Measurements from ENCODE around the gene TMEFF2.

TMEFF2 gene

DNA sequence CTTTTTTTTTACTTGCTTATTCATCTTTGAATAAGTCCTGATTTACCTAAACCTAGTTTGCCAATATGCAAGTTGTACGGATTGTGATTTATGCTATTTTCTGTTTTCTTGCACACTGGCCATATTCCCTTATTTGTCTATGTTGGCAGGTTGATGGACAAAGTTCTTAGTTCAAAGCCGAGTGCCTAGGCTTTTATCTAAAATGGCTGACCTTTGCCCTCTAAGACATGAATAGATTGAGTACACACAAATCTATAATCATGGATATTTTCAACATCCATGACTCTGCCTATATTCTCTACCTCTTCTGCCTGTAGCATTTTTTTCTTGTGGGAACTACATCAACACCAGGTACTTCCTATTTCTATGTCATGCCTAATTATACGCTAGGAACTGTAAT is 171.7 kb downstream of the TMEFF2 start:
- no peak for FAIRE-seq
- no peak for DNase-seq (ENCODE audit: low spot score)

DNA sequence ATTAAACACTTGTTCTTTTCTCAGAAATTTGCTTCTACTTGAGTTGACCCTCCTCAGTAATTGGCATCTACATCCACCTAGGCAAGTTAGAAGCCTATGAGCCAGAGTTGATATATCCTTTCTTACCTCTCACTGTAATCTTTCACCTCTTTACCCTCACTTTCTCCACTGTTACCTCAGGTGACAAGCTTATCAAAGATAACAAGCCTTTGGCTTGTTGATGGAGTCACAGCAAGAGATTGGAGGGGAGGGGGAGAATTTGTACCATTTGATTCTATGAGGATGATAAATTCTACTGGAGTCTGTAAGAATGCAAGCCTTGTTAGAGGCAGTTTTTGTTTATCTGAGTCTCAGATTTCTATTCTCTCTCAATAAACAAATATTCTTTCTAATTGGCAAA is 176.9 kb downstream of the TMEFF2 start:
- FAIRE-seq = no peak
- no peak for DNase-seq (ENCODE audit: low spot score)

DNA sequence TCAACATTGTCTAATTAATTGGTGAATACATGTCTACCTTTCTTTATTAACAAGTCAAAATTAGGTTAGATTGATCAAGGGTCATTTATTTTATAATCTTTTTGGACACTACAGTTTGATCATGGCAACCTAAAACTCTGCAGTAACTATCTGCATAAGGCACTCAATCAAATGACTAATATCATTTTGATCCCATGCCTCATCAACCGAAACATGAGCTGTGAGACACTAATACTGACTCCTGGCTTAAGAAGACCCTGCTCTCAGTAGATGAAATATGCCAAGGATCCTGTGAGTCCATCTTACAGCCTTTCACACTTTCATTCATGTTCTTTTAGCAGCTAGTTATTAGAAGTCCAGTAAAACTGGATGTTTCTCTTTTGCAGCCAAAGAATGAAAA is 178.5 kb downstream of the TMEFF2 start:
- FAIRE-seq = peak; percentile 5
- DNase-seq (ENCODE audit: low spot score) = peak; percentile 18

DNA sequence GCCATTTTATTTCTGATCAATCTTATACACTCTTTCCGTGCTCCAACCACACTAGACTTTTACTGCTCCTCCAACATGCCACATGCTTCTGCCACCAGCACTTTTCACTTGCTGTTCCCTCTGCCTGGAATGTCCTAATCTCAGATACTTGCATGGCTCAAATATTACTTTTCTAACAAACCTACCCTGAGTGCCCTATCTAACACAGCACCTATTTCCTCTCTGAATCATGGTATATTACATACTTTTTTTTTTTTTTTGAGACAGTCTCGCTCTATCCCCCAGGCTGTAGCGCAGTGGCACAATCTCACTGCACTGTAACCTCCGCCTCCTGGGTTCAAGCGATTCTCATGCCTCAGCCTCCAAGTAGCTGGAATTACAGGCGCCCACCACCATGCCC is 181.5 kb downstream of the TMEFF2 start:
- FAIRE-seq (no peak), DNase-seq (ENCODE audit: low spot score) (no peak)

DNA sequence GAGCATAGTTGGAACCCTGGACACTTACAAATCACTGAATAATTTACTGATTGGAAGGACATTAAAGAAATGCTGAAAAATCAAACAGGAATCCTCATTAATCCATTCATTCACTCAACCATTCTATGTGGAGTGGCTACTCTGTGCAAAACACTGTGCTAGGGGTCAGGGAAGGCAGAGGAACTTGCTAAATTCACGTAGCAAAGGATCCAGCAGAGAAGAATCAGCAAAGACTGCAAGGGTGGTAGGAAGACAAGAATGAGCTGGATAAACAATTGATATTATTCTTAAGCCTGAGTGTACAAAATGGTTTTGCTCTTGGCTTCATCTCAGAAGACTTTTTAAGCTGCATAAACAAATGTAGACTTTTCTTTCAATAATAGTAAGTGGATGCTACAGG is 183.5 kb downstream of the TMEFF2 start:
- no peak for FAIRE-seq
- no peak for DNase-seq (ENCODE audit: low spot score)

DNA sequence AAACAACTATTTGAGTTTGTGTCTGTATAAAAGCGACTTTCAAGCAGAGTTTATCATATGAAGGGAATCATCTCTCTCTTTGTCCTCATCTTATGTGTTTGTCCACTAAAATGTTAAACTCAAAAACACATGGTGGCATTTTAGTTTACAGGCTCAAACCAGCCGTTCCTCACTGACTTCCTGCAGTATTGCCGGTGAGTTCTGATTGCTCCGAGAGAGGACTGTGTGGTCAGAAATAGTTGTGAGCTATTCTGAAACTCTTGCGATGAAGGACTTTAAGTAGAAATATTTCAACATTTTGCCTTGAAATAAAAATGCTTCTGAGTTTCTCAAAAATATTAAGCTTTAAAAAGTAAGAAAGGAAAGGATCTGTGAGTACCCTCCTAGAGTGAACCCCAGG is 184.7 kb downstream of the TMEFF2 start:
- FAIRE-seq = no peak
- DNase-seq (ENCODE audit: low spot score) = no peak

DNA sequence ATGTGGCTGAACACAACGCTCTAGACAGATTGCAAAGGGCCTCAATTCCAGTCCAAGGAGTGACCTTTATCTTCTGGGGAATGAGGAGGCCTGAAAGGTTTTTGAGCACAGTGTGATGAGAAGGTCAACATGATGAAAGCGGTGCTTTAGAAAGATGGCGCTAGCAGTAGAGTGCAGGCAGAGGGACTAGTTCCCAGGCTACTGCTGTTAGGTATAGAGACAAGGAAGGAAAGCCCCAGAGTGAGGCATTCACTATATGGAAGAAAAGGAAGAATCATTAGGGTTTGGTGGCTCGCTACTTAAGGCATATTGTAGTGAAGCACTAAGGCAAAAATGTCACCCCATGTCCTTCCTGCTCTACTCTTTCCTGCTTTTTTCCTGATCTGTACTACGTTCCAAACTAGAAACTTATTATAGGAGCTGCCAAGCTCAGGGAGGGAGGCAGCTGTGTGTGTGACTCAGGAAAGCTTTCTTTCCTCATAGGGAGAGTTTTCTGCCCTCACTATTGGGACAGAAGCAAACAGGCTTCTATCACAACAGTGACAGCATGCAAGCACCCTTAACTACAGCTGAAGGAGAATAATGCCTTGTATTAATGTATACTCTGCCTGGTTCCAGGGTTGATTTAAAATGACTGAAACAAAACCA is 187.0 kb downstream of the TMEFF2 start:
- FAIRE-seq = no peak
- no peak for DNase-seq (ENCODE audit: low spot score)

DNA sequence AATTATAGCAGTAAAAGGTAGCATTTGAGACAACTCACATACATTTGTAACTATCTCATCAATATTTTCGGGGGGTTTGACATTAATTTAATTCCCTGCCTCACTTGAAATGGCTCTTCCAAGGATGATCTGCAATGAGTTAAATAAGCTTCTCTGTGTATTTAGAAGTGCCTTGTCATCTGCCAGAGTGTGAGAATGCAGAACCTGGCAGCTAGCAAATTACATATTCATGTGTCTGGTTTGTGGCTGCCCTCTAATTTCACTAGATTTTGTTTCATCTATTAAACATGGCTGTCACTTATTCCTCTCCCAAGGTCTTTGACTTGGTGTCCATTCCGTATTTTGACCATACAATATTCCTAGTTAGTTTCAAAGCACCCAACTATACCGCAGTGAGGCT is 189.5 kb downstream of the TMEFF2 start:
- DNase-seq (ENCODE audit: low spot score) (no peak), FAIRE-seq (no peak)

DNA sequence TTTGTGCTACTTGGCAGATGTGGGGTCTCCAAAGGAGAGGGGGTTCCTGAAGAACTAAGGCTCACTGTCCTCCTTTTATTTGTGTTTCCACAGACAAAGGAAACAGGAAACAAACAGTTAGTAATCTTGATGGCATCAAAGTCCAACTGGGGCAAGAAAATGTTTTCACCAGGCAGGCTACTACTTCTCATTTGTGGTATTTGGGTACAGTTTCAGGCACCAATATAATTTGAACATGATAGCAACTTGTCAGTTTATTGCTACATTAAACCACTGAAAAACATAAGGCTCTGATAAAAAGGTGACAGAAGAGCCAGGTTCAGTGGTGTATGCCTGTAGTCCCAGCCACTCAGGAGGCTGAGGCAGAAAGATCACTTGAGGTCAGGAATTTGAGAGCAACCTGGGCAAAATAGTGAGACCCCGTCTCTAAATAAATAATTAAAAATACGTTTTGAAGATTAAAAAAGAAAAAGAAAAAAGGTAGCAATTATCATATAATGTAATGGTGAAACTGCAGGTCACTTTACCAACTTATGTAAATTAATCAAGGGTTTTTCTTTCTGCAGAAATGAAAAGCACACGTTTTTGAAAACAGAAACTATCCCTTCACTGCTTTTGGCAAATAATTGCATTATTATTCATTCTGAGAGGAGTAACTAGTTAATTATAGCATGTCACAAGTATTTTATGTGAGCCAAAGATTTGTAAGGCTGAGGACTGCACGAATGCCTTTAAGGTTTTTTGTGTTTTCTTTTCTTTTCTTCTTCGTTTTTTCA is 190.4 kb downstream of the TMEFF2 start:
- no peak for DNase-seq (ENCODE audit: low spot score)
- FAIRE-seq = no peak

DNA sequence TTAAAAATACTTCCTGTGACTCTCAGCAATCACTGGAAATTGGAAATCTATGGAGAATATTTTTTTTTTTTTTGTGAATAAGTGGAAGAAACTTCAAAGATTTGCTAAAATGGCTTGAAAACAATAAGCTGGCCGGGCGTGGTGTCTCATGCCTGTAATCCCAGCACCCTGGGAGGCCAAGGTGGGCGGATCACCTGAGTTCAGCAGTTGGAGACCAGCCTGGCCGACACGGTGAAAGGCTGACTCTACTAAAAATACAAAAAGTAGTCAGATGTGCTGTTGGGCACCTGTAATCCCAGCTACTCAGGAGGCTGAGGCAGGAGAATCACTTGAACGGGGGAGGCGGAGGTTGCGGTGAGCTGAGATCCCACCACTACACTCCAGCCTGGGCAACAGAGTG is 192.3 kb downstream of the TMEFF2 start:
- FAIRE-seq (no peak), DNase-seq (ENCODE audit: low spot score) (no peak)

DNA sequence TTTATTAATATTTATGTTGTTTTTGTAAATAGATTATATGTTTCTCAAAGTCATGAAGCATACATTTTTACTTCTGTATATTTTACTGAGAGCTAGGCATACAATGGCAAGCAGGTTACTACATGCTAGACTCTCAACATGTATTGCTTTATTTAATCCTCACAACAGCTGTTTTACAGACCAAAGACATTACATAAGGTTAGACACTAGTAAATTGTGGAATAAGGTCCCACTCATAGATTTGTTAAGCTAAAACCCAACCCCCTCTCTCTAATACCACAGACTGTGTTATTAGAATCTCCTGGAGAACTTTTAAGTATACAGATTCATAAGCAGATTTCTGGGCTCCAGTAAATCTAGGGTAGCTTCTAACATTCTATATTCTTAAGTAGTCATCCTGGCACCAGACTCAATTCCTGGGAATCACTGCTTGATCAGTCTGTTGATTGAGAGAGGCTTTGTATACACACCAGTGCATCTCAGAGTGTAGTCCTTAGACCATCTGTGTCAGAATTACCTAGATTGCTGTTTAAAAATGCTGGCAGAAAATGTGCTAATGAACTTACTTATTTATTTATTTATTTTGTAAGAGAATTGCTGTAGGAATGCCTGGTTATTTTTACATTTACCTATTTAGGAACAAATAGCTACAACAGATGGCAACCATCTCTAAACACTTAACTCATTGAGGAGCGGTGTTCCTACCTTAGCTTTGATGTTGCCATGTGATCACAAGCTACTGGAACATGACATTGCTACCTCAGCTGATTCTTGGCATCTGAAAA is 194.3 kb downstream of the TMEFF2 start:
- DNase-seq (ENCODE audit: low spot score) (no peak), FAIRE-seq (no peak)

DNA sequence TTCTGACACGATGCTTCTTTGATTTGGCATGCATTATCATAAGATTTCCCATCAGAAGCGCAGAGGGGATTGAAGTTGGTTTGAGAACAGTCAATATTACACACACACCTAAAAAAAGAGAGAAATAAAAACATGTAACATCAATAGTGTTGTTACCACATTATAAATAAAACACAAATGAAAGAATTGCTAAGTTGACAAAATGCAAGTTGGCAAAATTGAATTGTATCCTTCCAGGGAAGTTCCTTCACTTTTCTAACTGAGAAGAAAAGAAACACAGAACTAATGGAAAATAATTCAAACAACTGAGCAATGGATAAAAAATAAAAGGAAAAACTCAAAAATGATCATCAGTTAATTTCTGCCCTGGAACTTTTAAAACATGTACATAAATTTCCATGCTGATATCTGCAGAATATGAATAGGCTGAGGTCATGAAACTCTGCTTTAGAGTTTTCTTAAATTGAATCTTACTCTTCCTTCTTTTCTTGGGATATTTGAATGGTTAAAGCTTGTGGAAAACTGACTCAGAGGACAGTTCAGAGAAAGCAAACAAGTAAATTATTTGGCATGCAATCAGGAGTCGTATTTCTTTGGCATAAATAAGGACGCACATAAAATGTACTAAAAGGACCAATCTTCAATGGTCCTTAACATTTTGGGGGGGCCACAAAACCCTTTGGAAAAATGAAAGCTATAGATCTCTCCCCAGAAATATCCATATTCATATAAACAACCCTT is 195.5 kb downstream of the TMEFF2 start:
- no peak for DNase-seq (ENCODE audit: low spot score)
- FAIRE-seq = no peak

DNA sequence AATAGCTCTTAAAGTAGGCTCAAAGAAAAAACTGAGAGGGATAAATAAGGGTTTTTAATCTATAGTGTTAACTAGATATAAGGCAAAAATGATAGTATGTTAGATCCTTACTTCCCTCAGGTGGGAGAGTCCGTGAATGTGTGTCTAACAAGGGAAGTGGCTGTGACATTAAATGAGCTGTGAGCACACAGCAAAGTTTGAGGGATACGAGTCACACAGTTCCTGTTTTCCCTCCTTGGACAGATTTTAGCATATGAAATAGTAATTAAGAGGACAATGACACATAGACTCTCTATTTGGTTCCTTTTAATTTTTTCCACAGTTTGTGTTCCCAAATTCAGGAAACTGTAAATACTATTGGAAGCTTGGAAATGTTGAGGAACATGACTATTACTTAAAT is 199.4 kb downstream of the TMEFF2 start:
- DNase-seq (ENCODE audit: low spot score) (peak; percentile 8), FAIRE-seq (peak; percentile 39)

DNA sequence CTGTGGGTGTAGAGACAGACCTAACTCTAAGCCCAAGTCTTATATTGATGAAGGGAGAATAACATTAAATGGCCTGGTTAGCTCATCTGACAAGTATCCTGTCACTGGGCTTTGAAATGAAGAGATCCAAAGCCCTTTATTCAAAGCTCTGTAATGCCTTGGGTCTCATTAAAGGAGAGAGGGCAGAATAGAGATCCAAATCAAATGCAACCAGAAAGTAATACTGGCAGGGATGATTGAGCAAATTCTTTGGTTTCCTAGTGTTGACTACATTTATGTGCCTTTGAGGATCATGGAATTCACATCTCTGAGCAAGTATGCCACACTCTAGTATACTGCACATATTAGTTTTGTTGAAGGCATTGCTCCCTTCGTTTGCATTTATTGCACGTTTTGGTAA is 200.0 kb downstream of the TMEFF2 start:
- FAIRE-seq = no peak

DNA sequence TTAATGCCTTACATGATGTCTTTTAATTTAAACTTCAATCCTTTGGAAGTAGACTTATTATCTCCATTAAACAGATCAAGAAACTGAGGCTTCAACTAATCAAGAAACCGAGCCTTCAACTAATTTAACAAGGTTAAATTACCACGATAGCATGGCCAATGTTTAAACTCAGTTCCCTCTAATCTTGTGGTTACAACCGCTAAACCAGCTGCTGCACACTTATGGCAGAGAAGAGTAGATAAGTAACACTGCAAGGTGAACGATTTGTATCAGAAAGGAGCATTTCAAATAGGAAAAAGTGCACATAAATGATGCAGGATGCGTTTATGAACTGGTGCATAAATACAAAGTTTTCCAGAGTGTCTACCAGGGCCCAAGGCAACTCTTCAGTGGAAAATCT is 203.3 kb downstream of the TMEFF2 start:
- FAIRE-seq = no peak
- DNase-seq (ENCODE audit: low spot score) = no peak

More for the DNA sequence above, 200.0 kb downstream of the TMEFF2 start:
- no peak for DNase-seq (ENCODE audit: low spot score)

DNA sequence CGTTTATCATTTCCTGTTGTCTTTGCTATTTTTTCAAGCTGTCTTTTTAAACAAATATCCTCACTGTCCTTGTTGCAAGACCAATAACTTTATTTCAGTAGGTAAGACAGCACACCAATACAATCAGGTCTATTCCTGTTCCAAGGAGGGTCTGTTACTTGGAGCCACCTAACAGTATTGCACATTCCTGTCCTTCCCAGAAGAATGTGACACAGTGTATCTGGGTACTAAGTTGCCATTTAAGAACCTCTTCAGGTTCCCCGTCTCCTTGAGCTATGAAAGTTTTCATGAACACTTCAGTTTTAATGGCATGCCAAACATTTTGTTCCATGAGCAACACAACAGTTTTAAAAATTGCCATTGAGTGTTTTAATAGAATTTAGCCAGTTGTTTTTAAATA is 209.0 kb downstream of the TMEFF2 start:
- no peak for DNase-seq (ENCODE audit: low spot score)
- no peak for FAIRE-seq

DNA sequence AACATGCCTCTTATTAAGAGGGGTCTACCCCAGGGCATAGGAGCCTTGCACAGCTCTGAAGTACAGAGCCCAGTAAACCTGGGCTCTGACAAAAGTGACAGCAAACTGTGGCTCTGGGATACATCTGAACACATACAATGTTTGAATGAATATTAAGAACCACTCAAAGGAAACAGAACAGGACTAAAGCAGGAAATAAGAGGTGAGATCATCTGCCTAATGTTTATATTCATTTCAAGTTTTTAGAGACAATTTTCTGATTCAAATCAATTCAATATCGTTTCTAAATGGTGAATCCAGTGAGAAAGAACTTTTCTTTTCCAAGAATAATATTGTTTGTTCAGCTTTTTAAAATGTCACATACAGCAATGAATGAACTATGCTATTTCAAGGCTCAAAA is 211.1 kb downstream of the TMEFF2 start:
- DNase-seq (ENCODE audit: low spot score) (no peak), FAIRE-seq (no peak)

DNA sequence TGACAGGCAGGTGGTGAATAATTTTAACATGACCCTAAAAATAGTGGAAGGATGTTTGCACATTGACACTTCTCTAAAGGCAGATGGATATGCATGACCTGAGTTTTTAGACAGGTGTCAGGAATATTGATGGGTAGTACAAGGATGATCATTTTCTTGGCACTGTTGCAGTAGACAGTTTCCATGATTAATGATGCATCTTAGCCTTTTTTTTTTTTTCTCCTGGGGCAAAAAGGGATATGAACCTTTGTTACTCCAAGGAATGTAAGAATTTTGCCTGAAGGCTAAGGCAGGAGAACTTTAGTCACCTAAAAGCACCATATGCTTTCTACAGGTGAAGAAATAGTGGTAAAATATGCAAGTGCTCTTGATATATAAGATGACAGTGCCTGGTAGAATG is 211.5 kb downstream of the TMEFF2 start:
- FAIRE-seq (no peak), DNase-seq (ENCODE audit: low spot score) (no peak)

DNA sequence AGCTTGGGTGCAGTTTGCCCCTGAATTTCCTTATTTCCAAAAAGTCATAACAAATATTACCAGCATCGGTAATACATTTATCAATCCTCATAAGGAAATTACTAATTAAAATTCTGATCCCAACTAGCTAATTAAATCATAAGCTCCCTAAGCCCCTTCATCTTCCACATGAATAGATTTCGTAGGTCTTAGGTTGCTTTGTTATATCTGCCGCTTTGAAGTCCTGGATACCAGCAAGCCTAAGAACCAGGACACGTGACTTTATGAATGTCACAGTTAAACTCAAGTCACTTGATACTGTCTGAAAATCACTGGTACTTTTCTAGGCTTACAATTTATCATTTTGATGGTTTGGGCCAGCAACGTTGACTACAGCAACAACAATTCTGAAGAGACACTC is 213.0 kb downstream of the TMEFF2 start:
- FAIRE-seq = no peak

DNA sequence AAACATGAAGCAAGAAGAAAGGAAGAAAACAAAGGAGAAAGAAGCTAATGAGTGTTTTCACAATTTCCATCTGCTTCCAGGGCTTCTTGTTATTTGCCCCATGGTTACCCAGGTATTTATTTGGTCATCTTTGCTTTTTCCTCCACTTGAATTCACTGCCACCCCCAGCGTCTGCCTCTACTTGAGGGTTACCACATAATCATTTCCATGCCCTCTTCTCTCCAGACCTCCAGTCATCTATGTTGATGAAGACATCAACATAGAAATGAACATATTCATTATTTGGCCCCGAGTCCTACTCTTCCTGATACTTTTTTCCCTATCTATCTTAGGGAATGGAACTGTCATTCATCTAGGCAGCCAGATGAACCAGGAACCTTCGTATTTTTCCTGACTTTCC is 214.2 kb downstream of the TMEFF2 start:
- no peak for DNase-seq (ENCODE audit: low spot score)
- no peak for FAIRE-seq

More for the DNA sequence above, 213.0 kb downstream of the TMEFF2 start:
- no peak for DNase-seq (ENCODE audit: low spot score)

DNA sequence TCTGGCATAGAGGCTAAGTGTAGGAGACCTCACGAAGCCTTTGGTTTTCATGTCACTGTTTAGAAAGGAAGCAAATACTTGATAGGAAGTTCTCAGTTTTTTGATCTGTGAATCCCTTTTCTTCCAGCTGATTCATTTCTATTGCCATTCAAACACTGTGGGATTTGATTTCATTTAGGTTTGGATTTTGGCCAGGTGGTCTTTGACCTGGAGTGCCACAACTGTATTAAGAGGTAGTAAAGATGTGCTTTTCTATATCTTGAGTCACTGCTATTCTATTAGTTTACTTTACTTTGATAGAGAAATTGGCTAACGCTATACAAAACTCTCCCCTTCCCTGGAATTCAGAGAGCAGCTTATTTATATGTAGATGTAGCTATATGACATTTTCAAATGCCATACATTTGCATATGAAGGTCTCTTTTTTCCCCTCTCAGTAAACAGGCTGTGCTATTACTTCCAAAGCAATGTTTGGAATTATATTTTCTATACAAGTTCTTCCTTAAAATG is 215.5 kb downstream of the TMEFF2 start:
- FAIRE-seq = no peak

DNA sequence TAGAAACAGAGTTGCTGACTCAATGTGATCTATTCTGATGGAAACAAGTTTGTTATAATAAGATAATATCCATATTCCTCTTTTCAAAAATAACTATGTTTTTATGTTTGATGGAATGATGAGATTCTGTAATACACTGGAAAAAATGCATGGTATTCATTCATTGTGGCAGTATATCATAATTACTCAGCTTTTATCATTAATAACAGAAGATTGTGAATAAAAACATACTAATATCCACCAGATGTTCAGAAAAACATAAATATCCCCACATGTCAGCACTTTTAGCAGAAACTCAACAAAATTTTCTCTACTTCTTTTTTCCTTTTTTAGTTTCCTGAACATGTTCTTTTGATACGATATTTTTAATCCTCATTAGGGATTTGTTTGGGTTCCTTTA is 217.0 kb downstream of the TMEFF2 start:
- FAIRE-seq (no peak), DNase-seq (ENCODE audit: low spot score) (no peak)

More for the DNA sequence above, 215.5 kb downstream of the TMEFF2 start:
- no peak for DNase-seq (ENCODE audit: low spot score)

All from RCC 7860 (cell line).